HG02798 (cell line): Measurements from ENCODE around the gene SCPEP1.
A peak's percentile ranks its signal among the peaks of the same experiment; 100 is the strongest.

Experiments
- ATAC-seq: cut with Tn5 transposase; IDR thresholded peaks from one replicate; pipeline ENCODE4 v1.9.1; 2021; ENCODE audit warnings: mild to moderate bottlenecking; ENCODE audit not compliant: unreplicated experiment, poor library complexity

Gene SCPEP1

GRCh38 chr17:56994009-56994792 lies 16.3 kb downstream of the SCPEP1 start:
- ATAC-seq: no peak

- ATAC-seq: no peak
Observed at GRCh38 chr17:56995766-56996165, 17.8 kb downstream of the SCPEP1 start.

- ATAC-seq: no peak
Observed at GRCh38 chr17:56997313-56997712, 19.4 kb downstream of the SCPEP1 start.

DNA sequence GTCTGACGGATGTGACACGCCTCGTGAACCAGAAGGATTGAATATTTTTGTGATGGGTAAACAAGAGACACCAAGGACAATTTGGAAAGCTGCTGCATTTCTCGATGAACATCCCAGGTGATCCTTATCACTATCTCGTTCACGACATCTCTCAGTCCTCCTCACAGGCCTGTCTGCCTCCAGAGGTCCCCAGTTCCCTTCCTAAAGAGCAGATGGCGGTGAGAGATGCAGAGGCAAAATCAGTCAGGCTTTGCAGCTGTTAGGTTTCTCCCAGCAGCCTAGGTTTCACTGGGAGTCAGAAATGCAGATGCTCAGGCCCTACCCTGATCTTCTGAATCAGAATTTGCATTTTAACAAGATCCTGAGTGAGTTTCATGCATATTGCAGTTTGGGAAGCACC lies 23.6 kb downstream of the SCPEP1 start:
- no peak for ATAC-seq

DNA sequence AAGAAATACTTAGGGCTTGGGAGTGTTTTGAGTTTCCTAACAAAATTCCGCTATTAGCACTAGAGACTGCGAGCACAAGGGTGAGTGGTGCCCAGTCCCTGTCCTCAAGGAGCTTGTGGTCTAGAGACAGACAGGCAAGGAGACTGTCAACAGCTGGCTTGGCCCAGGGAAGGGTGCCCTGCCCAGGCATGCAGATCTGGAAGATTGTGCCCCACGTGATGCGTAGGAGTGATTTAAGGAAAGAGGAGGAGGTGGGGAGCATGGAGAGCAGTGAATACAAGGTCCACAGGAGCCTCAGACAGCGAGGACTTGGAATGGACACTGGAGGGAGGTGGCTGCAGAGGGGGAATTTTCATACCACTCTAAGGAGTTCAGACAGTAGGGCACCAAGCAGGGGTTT lies 25.0 kb downstream of the SCPEP1 start:
- ATAC-seq: no peak

- peak; percentile 76 for ATAC-seq
Observed at GRCh38 chr17:57004944-57005579, 27.1 kb downstream of the SCPEP1 start.

GRCh38 chr17:57006040-57006439 lies 28.1 kb downstream of the SCPEP1 start:
- ATAC-seq: no peak

DNA sequence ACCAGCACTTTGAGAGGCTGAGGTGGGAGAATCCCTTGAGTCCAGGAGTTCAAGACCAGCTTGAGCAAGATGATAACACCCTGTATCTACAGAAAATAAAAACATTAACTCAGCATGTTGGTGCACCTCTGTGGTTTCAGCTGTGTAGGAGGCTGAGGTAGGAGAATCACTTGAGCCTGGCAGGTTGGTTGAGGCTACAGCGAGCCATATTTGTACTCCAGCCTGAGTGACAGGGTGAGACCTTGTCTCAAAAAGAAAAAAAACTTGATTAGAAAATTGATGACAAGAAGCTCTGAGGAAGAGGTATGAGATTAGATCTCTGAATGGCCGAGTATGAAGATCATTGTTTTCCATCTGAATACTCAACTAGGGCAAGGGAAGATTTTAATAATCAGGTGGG lies 31.0 kb downstream of the SCPEP1 start:
- no peak for ATAC-seq

GRCh38 chr17:57009737-57010445 lies 32.0 kb downstream of the SCPEP1 start:
- ATAC-seq: peak; percentile 71

- no peak for ATAC-seq
Observed at GRCh38 chr17:57010487-57010886, 32.6 kb downstream of the SCPEP1 start.

- ATAC-seq: no peak
Observed at GRCh38 chr17:57011491-57012015, 33.6 kb downstream of the SCPEP1 start.

- no peak for ATAC-seq
Observed at GRCh38 chr17:57016071-57016763, 38.3 kb downstream of the SCPEP1 start.

DNA sequence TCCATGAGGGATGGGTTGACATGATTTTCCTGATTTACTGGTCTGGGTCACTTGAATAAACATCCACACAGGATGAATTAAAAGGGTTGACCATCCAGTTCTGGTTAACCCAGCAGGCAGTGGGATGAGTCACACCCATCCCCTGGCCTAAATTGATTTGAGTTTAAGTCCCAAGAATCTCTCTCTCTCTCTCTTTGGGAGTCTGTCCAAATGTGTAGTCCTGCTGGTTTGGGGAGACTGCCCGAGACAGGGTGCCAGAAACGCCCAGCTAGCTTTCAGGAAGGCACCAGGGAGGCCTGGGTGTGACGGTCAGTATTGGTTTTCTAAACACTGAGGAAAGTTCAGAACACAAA lies 38.8 kb downstream of the SCPEP1 start:
- no peak for ATAC-seq

- ATAC-seq: no peak
Observed at GRCh38 chr17:57017625-57018024, 39.7 kb downstream of the SCPEP1 start.

DNA sequence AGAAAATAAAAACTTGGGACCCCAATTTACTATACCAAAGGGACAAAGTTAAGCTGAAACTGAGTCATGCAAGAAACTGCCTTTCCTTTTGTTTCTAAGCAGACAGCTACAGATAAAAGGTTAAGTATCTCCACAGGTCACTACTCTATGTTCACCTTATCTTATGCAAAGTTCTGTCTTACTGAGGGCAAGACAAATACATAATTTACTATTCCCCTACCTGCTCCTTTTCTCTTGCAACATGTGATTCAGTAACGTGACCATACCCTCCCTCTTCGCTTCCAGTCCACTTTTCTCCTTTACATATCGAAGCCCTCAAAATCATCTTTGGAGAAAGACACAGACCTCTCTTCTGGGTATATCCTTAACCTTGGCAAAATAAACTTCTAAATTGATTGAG lies 42.3 kb downstream of the SCPEP1 start:
- ATAC-seq: no peak

GRCh38 chr17:57021226-57021940 lies 43.5 kb downstream of the SCPEP1 start:
- ATAC-seq: no peak

GRCh38 chr17:57025876-57026275 lies 47.9 kb downstream of the SCPEP1 start:
- ATAC-seq: no peak

DNA sequence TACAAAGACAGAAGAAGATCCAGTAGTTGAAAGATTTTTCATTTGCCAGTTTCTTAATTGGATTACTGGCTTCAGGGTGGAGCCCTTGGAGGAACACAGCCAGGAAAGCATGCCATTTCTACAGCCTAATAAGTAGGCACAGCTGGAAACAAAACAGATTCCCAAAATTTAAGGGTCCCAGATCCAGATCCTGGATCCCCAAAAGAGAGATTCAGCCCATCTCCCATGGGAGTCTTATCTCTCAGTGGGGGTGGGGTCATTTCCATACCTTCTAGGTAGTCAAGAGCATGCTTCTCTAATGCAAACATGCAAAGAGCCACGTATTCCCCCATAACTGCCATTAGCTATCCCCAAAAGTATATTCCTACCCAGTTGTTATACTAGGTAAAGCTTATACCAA lies 49.9 kb downstream of the SCPEP1 start:
- no peak for ATAC-seq

GRCh38 chr17:57032343-57032742 lies 54.4 kb downstream of the SCPEP1 start:
- ATAC-seq: no peak

DNA sequence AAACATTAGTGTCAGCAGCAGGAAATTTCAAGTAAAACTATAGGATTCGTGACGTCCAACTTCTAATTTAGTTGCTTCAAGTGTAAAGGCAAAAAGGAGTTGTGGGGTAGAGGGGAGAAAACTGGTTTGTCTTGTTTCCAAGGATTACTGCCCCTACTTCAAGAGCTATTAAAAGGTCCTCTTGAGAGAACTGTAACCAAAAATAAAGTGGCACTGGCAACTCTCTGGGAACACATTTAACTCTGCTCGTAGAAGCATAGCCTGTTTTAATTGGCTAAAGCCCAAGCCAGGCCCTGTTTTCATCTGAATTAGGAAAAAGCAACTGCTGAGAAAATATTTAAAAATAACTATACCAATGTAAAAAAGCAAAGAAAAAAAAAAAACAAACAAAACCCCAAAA lies 55.4 kb downstream of the SCPEP1 start:
- ATAC-seq: no peak
